BLaER1 treated with 17β-estradiol and CSF1 and Interleukin-3, amounts not matched to agents 10 nM and 100 nM (cell line): ENCODE results near the gene MTHFD1.

Source experiments
- H3K27ac ChIP-seq, 11 experiments: shearing (Covaris generic); formaldehyde crosslinking; 2 replicates each; pipeline ENCODE4 v1.8.1; 2022
- H3K27me3 ChIP-seq, 11 experiments: shearing (Covaris generic); formaldehyde crosslinking; 2 replicates each; pipeline ENCODE4 v1.8.1; 2022
- H3K36me3 ChIP-seq, 11 experiments: shearing (Covaris generic); formaldehyde crosslinking; 2 replicates each; pipeline ENCODE4 v1.8.1; 2022
- H3K4me1 ChIP-seq, 10 experiments: shearing (Covaris generic); formaldehyde crosslinking; 2 replicates each; pipeline ENCODE4 v1.8.1; 2022
- H3K4me2 ChIP-seq, 11 experiments: shearing (Covaris generic); formaldehyde crosslinking; 2 replicates each; pipeline ENCODE4 v1.8.1; 2022
- H3K4me3 ChIP-seq, 10 experiments: shearing (Covaris generic); formaldehyde crosslinking; 2 replicates each; pipeline ENCODE4 v1.8.1; 2022
- H3K9ac ChIP-seq, 11 experiments: shearing (Covaris generic); formaldehyde crosslinking; 2 replicates each; pipeline ENCODE4 v1.8.1; 2022
- H3K9me3 ChIP-seq, 11 experiments: shearing (Covaris generic); formaldehyde crosslinking; replicated peaks in 1 of 11; 2 replicates each; pipeline ENCODE4 v1.8.1; 2022
- H4K20me1 ChIP-seq, 11 experiments: shearing (Covaris generic); formaldehyde crosslinking; 2 replicates each; pipeline ENCODE4 v1.8.1; 2022
- Cebpa-rat ChIP-seq, 11 experiments: shearing (Covaris generic); IDR thresholded peaks; 2 replicates each; pipeline ENCODE4 v1.8.1; 2022

The MTHFD1 gene

DNA sequence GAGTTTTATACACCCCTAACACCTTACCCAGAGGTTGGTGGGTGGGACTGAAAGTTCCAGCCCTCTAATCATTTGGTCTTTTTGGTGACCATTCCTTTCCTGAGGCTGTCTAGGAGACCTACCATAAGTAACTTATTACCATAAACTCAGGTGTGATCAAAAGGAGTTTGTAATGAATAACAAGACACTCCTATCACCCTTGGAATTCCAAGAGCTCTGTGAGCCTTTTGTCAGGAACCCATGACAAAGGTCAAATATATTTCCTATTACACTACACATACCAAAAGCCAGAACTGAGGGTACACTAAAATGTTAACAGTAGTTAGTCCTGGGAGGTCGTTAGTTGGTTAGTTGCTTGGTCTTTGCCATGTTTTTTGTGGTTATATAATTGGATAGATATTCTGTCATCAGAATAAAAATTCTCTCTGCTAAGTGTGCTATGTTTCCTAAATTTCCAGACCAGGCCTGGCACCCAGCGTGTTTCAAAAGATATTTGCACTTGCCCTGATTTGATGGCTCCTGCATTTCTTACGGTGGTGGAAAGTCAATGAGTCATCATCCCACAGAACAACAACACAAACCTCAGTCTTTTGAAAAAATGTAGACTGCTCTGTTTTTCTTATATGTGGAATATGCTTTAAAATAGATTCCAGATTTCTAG is 50.2 kb downstream of the MTHFD1 start:
- no peak overlapping the region for H3K4me3 ChIP-seq
- no peaks in the 10 kb centered on the region for H3K27me3 ChIP-seq
- peak overlapping the region in 2 of 11 experiments; percentile 10 to 32; a peak in 1 of 22 replicates for H3K4me2 ChIP-seq
- H3K27ac ChIP-seq: no peak overlapping the region
- no peaks in the 10 kb centered on the region; a peak in 1 of 22 replicates for H4K20me1 ChIP-seq
- peaks cover 0 to 12% (median 0%) of the 10 kb centered on the region in 10 experiments; a peak in 6 of 20 replicates for H3K4me1 ChIP-seq
- H3K9ac ChIP-seq: no peak overlapping the region
- H3K9me3 ChIP-seq: no peaks in the 10 kb centered on the region
- no peak for TF ChIP-seq Cebpa-rat (IDR thresholded peaks at IDR 0.05)
- peaks cover 84 to 100% (median 99%) of the 10 kb centered on the region in 11 experiments for H3K36me3 ChIP-seq

DNA sequence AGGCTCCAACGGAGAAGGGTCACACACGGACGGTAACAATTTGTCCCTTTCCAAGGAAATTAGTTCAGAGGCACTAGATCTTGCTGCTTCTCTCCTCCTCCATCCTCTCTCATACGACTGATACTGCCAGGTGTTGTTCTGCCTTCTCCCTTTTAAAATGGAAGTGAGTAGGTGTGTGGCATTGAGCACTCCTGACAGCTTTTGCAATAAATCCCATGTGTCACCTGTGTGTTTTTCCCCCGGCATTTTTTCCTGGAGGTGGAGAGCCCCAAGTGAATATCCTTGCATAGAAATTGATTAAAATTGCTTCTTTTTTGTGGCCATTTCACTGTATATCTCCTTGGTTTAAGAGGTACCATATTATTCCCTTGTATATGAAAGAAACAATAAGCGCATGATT is 51.0 kb downstream of the MTHFD1 start:
- H3K4me2 ChIP-seq: no peak overlapping the region
- peaks cover 83 to 100% (median 98%) of the 10 kb centered on the region in 11 experiments for H3K36me3 ChIP-seq
- H3K9me3 ChIP-seq: no peaks in the 10 kb centered on the region
- no peak overlapping the region for H3K4me3 ChIP-seq
- no peak for TF ChIP-seq Cebpa-rat (IDR thresholded peaks at IDR 0.05)
- no peaks in the 10 kb centered on the region for H3K27me3 ChIP-seq
- no peak overlapping the region for H3K9ac ChIP-seq
- H3K4me1 ChIP-seq: peaks cover 0 to 12% (median 0%) of the 10 kb centered on the region in 10 experiments; a peak in 6 of 20 replicates
- H3K27ac ChIP-seq: no peak overlapping the region
- no peaks in the 10 kb centered on the region; a peak in 3 of 22 replicates for H4K20me1 ChIP-seq

GRCh38 chr14:64440494-64440893 is 52.3 kb downstream of the MTHFD1 start:
- no peak overlapping the region for H3K4me3 ChIP-seq
- H3K9me3 ChIP-seq: no peaks in the 10 kb centered on the region
- peak in 5 of 11 experiments; percentile 10 to 77 (median 73); a peak in 9 of 22 replicates for TF ChIP-seq Cebpa-rat (IDR thresholded peaks at IDR 0.05)
- no peak overlapping the region for H3K27ac ChIP-seq
- H3K9ac ChIP-seq: no peak overlapping the region
- no peaks in the 10 kb centered on the region for H3K27me3 ChIP-seq
- H3K36me3 ChIP-seq: peaks cover 75 to 100% (median 98%) of the 10 kb centered on the region in 11 experiments
- no peak overlapping the region for H3K4me2 ChIP-seq
- no peaks in the 10 kb centered on the region; a peak in 3 of 22 replicates for H4K20me1 ChIP-seq
- H3K4me1 ChIP-seq: peaks cover 0 to 24% (median 0%) of the 10 kb centered on the region in 10 experiments; a peak in 7 of 20 replicates

DNA sequence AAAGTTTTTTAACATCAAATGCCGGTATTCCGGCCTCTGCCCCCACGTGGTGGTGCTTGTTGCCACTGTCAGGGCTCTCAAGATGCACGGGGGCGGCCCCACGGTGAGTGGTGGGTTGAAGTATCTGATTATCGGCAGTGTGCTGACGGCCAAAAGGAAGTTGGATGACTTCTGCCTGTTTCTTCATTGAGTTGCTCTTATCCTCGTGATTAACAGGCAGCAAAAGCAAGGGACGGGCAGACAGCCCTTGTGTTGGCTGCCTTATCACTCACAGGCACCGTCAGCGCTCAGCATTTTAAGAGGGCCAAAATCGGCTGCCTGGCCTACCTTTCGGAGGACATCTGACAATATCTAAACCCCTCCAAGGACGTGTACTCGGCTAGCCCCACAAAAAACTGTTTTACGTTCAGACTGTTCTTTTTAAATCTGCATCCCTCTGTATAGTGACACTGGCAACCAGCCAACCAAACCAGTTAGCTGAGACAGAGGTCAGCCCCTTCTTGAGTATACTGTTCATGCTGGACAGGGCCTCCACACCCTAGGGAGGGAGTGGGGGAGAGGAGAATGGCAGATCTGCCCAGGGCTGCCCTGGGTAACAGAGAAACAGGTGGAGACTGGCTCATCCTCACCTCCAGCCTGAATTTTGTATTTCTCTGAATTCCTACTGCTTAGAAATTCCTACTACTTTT is 54.3 kb downstream of the MTHFD1 start:
- Histone ChIP-seq H3K4me3 (no peak overlapping the region), H3K27me3 (no peaks in the 10 kb centered on the region), H3K9me3 (no peaks in the 10 kb centered on the region), H3K9ac (no peak overlapping the region), H3K36me3 (peaks cover 57 to 100% (median 94%) of the 10 kb centered on the region in 11 experiments), H4K20me1 (no peaks in the 10 kb centered on the region; a peak in 3 of 22 replicates), H3K4me1 (peaks cover 0 to 32% (median 0%) of the 10 kb centered on the region in 10 experiments; a peak in 7 of 20 replicates), H3K4me2 (no peak overlapping the region), H3K27ac (no peak overlapping the region)
- TF ChIP-seq Cebpa-rat (IDR thresholded peaks at IDR 0.05): no peak

GRCh38 chr14:64444140-64444539 is 56.0 kb downstream of the MTHFD1 start:
- Histone ChIP-seq H3K4me2 (no peak overlapping the region), H3K9me3 (no peaks in the 10 kb centered on the region), H3K9ac (no peak overlapping the region), H3K27me3 (no peaks in the 10 kb centered on the region), H3K36me3 (peaks cover 63 to 100% (median 93%) of the 10 kb centered on the region in 11 experiments), H3K4me3 (no peak overlapping the region), H3K4me1 (peaks cover 0 to 20% (median 0%) of the 10 kb centered on the region in 10 experiments; a peak in 6 of 20 replicates), H3K27ac (no peak overlapping the region), H4K20me1 (no peaks in the 10 kb centered on the region; a peak in 3 of 22 replicates)
- TF ChIP-seq Cebpa-rat (IDR thresholded peaks at IDR 0.05): no peak

DNA sequence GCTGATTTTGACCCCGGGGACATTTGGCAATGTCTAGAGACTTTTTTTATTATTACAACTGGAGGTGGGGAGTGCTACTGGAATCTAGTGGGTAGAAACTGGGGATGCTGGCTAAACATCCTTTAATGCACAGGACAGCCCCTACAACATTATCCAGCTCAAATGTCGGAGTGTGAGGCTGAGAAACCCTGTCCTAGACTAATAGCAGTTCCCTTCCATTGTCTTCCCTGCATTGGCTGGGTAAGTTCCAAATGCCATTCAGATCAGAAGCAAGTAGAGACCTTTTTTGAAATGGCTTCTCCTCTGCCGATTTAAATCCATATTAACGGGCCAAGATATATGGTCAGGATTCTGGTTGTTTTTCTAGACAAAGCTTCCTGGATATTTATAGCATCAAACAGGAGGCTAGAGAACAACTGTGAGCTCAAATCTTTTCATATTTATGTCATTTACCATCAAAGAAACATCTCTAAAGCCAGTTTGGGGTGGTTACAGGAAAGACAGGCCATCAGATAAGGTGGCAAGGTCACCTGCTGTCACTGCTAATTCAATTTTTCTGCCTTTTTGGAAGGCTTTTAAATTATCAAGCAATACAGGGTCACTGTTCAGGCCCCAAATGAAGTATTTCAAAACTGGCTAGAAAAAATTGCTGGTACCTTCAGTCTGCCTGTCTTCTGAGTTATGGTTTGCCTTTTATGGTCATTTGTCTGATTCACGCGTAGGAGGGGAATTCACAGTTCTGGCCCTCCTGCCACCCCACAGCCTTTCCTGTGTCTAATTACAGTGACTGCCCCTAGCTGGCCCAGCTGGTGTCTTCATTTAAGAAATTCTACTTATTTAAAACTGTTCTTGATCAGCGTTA is 57.1 kb downstream of the MTHFD1 start:
- H3K4me2 ChIP-seq: peak overlapping the region in 3 of 11 experiments; percentile 22 to 60 (median 49); a peak in 5 of 22 replicates
- H4K20me1 ChIP-seq: no peaks in the 10 kb centered on the region; a peak in 3 of 22 replicates
- H3K4me3 ChIP-seq: no peak overlapping the region
- H3K9me3 ChIP-seq: no peaks in the 10 kb centered on the region
- H3K36me3 ChIP-seq: peaks cover 63 to 100% (median 93%) of the 10 kb centered on the region in 11 experiments
- no peak for TF ChIP-seq Cebpa-rat (IDR thresholded peaks at IDR 0.05)
- no peak overlapping the region for H3K27ac ChIP-seq
- peaks cover 0 to 20% (median 0%) of the 10 kb centered on the region in 10 experiments; a peak in 6 of 20 replicates for H3K4me1 ChIP-seq
- no peaks in the 10 kb centered on the region for H3K27me3 ChIP-seq
- peak overlapping the region in 1 of 11 experiments; percentile 12; a peak in 1 of 22 replicates for H3K9ac ChIP-seq

DNA sequence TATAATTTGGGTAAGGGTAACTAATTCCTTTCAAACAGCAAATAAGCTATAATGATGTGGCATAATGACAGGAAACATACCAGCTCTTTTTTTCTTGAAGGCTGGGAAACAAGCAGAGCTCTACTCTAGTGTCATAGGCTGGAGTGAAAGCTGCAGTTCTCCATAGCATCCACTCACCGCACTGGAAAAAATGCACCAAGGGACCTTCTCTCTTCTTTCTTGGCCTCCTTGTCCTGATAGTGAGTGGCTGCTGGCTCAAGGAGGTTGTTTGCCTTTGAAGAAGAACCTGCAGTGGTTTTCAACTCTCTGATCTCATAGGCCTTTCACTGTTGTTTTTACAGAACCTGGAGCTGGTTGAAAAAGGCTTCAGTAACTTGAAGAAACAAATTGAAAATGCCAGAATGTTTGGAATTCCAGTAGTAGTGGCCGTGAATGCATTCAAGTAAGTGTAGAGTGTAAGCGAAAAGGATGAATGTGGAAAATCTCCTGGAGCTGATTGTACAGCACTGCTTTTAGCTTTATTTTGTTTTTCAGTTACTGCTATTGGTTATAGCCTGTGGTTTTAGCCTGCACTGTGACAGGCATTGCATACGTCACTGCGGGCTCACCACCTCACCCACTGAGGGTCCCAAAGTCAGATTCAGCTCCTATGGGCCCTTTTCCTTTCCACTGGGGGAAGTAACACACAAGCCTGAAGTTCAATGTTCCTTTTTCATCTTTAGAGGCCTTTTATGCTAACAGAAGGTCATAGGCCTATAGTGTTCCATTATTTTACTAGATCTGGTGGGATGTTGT is 59.9 kb downstream of the MTHFD1 start:
- no peak overlapping the region for H3K4me2 ChIP-seq
- no peaks in the 10 kb centered on the region for H3K27me3 ChIP-seq
- H3K9me3 ChIP-seq: no peaks in the 10 kb centered on the region
- no peak for TF ChIP-seq Cebpa-rat (IDR thresholded peaks at IDR 0.05)
- H3K4me3 ChIP-seq: no peak overlapping the region
- H3K4me1 ChIP-seq: peaks cover 0 to 20% (median 0%) of the 10 kb centered on the region in 10 experiments; a peak in 6 of 20 replicates
- no peak overlapping the region for H3K9ac ChIP-seq
- H3K36me3 ChIP-seq: peaks cover 60 to 100% (median 95%) of the 10 kb centered on the region in 11 experiments
- no peak overlapping the region for H3K27ac ChIP-seq
- H4K20me1 ChIP-seq: no peaks in the 10 kb centered on the region; a peak in 2 of 22 replicates

DNA sequence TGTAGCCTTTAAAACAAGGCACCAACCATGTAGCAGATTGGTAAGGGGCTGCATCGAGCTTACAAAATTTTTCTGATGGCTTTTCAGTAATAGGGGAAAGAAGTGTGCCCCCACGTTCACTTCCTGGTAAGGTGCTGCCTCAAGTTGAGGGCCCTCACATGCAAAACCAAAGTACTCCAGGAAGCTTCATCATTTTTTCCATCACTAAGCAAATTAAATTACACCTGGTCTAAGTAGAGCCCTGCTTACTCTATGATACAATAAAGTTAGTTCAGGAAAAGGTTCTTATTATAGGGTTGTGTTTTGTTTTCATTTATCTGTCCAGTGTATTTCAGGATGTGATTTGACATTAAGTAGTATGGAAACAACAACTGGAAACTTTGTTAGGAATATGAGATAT is 62.1 kb downstream of the MTHFD1 start:
- Histone ChIP-seq H3K36me3 (peaks cover 72 to 100% (median 95%) of the 10 kb centered on the region in 11 experiments), H3K4me1 (peaks cover 0 to 10% (median 0%) of the 10 kb centered on the region in 10 experiments; a peak in 6 of 20 replicates), H3K27me3 (no peaks in the 10 kb centered on the region), H3K4me3 (no peak overlapping the region), H3K27ac (no peak overlapping the region), H3K9ac (no peak overlapping the region), H3K4me2 (no peak overlapping the region), H3K9me3 (no peaks in the 10 kb centered on the region), H4K20me1 (no peaks in the 10 kb centered on the region)
- no peak for TF ChIP-seq Cebpa-rat (IDR thresholded peaks at IDR 0.05)
